ENCODE data around the gene SERPINB8.
"Not testable (repeated sequence)": the region's sequence is repeated elsewhere in the genome, so short reads cannot be mapped to it uniquely, and the experiment has no call there.

The SERPINB8 gene

GRCh38 chr18:63969942-63970808, at the start of gene SERPINB8:
Gene SERPINB8, plus strand, starts transcription at chr18:63970081. Its CDS starts 8,228 bp downstream, at chr18:63978309.
- peak; percentile 95 for DNase-seq

DNA sequence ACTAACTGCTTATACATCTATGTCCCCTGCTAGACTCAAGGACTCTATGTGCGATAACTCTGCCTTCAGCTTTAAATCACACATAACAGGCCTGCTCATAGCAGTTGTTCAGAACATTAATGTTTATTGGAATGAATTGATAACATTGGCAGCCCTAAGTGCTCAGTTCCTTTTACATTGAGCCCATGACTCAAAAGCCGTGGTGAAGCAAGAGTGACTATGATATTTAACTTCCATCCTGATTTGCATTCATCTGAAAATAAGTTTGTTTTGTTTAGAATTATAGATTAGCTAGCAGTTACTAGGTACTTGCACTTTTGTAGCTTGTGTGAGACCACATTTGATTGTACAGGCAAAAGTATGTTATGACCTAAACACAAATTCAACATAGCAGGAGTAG, 47.8 kb upstream of the SERPINB8 start:
- DNase-seq = no peak

DNA sequence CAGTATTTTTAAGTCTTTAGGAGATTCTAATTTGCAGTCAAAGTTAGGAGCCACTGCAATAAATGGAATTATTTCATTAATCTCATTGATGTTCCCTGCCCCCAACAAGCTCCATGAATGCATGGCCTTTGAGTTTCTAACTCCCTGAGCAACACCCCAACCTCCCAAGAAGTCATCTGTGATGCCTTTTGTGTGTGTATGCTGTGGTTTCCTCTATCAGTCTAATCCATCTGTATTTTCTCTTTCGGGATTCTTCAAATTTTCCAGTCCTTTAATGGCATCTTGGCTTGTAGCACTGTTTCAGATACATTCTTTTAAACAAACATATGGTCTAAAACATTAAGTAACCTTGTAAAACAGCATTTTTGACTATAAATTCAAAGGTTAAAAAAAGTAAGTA, 45.3 kb upstream of the SERPINB8 start:
- DNase-seq = no peak

- no peak for DNase-seq
These were observed 41.5 kb upstream of the SERPINB8 start for GRCh38 chr18:63928331-63928730.

DNA sequence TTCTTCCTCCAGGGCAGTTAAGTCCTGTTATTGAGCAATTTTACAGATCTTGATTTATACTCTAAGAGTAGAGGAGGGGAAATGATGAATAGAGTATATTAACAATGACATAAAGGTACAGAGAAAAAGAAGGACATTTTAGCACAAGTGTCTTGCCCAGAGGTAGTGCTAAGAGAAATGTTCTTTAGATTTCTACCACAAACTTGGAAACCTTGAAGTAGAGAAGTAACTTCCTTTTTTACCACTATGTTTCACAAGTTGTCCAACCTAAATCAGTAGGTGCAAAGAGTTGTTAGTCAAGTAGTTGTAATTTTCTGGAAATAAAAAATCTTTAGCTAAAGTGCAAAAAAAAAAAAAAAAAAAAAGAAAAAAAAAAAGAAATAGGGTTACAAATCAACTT, 40.5 kb upstream of the SERPINB8 start:
- DNase-seq = not testable (repeated sequence)

GRCh38 chr18:63930773-63931354, 39.0 kb upstream of the SERPINB8 start:
- DNase-seq = no peak

- DNase-seq = peak; percentile 76
These were observed 33.5 kb upstream of the SERPINB8 start for GRCh38 chr18:63936156-63936931.

- DNase-seq = no peak
These were observed 32.9 kb upstream of the SERPINB8 start for GRCh38 chr18:63936932-63937393.

DNA sequence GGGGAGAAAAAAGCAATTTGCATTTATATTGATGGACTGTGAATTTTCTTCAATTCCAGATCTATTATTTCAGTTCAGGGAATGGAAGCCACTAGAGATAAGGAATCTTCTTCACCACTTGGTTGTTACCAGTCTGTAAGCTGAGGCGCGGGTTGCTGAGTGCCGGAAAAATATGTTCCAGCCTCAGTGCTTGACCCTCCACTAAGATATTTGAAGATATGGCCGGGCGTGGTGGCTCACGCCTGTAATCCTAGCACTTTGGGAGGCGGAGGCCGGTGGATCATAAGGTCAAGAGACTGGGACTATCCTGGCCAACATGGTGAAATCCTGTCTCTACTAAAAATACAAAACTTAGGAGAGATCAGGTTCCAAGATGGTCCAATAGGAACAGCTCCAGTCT, 29.9 kb upstream of the SERPINB8 start:
- DNase-seq = no peak

GRCh38 chr18:63940543-63941050, 29.3 kb upstream of the SERPINB8 start:
- DNase-seq = not testable (repeated sequence)

DNA sequence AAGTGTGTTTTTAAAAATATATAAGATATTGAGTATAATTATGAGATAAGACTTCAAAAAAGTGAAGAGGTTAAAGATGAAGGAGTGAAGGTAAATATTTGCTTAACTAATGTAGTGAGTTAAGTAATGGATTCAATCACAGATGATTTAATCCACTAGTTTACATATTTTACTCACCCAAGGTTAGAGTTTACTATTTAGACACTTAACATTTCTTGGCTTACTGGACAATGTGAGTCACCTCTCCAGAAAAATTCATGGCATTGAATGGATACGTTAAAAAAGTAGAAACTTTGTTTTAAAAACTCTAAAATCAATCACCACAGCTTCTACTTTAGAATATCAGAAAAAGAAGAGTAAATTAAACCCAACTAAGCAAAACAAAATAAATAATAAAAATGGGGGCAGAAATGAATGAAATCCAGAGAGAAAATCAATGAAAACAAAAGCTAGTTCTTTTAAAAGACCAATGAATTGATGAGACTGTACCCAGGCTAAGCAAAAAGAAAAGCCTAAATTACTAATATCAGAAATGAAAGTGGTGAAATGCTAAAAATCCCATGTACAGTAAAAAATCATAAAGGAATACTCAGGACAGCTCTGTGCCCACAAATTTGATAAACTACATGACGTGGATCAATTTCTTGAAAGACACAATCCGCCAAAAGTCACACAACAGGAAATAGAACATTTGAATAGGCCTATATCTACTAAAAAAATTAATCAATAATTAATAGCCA, 22.7 kb upstream of the SERPINB8 start:
- no peak for DNase-seq

- DNase-seq = peak; percentile 31
These were observed 20.7 kb upstream of the SERPINB8 start, which contains the start of gene HMSD for GRCh38 chr18:63949068-63949737. Gene HMSD, plus strand, starts transcription at chr18:63949301. Its CDS starts 4,155 bp downstream, at chr18:63953456.

DNA sequence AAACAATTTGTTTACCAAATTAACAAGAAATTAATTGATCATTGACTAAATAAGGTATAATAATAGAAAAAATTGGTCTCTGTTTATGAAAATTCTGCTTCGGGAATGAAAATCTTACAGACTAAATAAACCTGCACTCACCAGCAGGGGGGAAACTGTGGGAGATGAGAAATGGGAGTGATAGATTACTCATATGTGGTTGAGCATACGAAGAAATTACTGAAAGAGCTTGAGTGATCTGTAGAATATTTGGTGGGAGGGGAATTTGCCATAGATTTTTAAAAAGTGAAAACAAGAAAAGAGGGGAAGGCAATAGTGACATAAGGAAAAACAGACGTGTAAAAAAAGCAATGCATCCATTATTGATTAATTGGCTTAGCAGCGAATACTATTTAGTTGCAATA, 18.6 kb upstream of the SERPINB8 start:
- no peak for DNase-seq

DNA sequence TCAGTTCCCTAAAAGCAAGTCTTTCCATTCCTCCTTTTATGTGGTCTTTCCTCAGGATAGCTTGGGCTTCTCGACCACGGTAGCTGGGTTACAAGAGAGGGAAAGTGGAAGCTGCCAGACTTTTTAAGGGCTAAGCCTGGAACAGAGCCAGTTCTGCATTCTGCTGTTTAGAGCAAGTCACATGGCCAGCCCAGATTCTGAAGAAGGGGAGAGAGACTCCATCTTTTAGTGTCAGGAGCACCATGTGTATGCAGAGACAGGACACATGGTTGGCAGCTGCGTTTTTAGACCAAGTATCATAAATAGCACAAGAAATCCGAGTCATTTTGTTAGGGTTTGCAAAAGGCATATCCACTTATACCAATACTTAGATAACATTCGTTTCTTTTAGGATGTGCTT, 16.1 kb upstream of the SERPINB8 start:
- no peak for DNase-seq

DNA sequence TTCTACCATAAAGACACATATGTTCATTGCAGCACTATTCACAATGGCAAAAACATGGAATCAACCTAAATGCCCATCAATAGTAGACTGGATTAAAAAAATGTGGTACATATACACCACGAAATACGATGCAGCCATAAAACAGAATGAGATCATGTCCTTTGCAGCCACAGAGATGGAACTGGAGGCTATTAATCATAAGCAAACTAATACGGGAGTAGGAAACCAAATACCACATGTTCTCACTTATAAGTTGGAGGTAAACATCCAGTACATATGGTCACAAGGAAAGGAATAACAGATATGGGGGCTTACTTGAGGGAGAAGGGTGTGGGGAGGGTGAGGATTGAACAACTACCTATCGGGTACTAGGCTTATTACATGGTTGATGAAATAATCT, 13.1 kb upstream of the SERPINB8 start:
- DNase-seq = no peak

DNA sequence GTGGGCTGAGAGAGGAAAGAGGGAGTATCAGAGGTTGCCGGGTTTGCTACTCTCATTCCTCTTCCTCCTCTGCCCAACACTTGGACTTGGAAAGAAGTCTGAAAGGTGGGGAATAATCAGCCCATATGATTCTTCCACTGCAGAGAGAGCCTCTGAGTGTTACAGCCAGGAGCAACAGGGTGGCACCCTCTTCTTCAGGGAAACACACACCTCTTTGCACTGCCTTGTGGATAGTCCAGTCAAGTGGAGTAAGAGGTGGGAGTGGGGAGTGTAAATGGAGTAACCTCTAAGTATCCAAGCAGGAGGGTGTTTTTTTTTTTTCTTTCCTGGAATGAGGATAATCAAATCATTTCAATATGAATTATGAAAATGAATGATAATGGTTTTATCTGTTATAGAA, 9.0 kb upstream of the SERPINB8 start:
- DNase-seq = no peak

GRCh38 chr18:63961435-63961980, 8.4 kb upstream of the SERPINB8 start:
- no peak for DNase-seq

- no peak for DNase-seq
These were observed 7.7 kb upstream of the SERPINB8 start for GRCh38 chr18:63962137-63962536.

GRCh38 chr18:63963615-63964256, 6.1 kb upstream of the SERPINB8 start:
- DNase-seq = no peak

GRCh38 chr18:63964908-63965307, 5.0 kb upstream of the SERPINB8 start:
- DNase-seq = no peak

All from left hindlimb (tissue), 1 donor.